G401 (cell line): ENCODE data around the gene NHP2. TPM values are rescaled to one million over a fixed set of nuclear protein-coding genes. Genes with fewer than 3 reads are reported as not detected.

ENCODE experiments used
- DNase-seq: peaks from one replicate; pipeline ENCODE4 v3.0.0-alpha.2; 2015; ENCODE audit warnings: low spot score
- in situ Hi-C: cut with HindIII; loops from 2 replicates; pipeline ENCODE4 v1.10.0; 2016; ENCODE audit warnings: low sequenced_read_pairs, mixed read lengths
- total RNA-seq: library from RNA; depleted of rRNA; stranded (reverse); fragments of >200 nt; shearing (Covaris generic); gene quantifications from 2 replicates; pipeline ENCODE4 v1.2.3, GENCODE V29; 2014; rRNA removed

Gene NHP2
- total RNA-seq, 1 experiment from 2014 or later: 288 TPM

DNA sequence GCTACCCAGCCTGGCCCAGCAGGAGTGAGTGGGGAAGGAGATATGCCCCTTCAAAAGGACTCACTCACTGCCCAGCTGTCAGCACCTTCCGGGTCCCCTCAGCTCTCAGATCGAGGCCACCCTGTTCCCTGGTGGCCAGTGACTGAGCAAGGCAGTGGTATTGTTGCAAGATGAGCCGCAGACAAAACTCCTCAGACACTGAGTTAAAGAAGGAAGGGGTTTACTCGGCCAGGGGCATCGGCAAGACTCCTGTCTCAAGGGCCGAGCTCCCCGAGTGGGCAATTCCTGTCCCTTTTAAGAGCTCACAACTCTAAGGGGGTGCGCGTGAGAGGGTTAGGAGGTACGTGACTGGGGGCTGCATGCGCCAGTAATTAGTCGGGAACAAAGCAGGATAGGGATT is 50.1 kb downstream of the NHP2 start:
- in situ Hi-C loops: no loop called here
- no peak for DNase-seq

Other genes with a start within 250 kb of the NHP2 start
- not detected in 2 replicates for gene PROP1, start 157.6 kb downstream of the NHP2 start, total RNA-seq
- gene N4BP3, start 40.4 kb downstream of the NHP2 start, total RNA-seq: 9.3 and 10.4 TPM in 2 replicates
- 40.5 and 46.0 TPM in 2 replicates for gene RMND5B, start 22.9 kb downstream of the NHP2 start, total RNA-seq
- gene GMCL2, start 33.5 kb upstream of the NHP2 start, total RNA-seq: 0.03 TPM in 1 of 2 replicates, not detected in the other
- 160 and 197 TPM in 2 replicates for gene HNRNPAB, start 50.6 kb upstream of the NHP2 start, total RNA-seq
- 26.6 and 32.6 TPM in 2 replicates for gene PHYKPL, start 78.9 kb upstream of the NHP2 start, total RNA-seq